ENCODE measurements around the gene GPC5.

The GPC5 gene

DNA sequence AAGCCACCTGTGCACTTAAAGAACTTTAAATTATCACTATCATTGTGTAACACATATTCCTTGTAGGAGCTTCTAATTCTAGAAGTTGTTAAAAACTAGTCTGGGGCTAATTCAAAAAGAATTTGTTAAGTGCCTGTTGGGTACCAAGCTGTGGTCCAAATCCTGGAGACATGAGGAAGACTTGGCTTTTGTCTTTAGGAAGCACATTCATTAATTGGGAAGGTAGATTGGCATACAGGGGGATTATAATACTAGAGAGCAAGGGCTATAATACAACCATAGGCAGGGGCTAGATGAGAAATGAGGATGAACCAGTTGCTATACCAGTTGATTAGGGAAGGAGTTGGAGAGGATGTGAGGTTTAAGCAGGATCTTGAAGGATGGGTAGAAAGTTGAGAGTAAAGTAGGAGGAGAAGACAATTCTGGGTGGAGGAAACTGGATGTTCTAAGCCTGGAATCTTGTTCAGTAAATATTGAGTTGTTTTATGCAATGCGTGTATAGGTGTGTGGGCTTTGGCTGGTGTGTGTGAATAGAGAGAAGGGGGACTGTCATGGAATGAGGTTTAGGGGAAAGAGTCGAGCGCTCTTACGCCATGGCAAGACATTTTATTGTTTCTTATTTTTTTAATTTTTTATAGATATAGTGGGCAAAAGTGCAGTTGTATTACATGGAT is 350.1 kb downstream of the GPC5 start:
- DNase-seq (ENCODE audit: insufficient read length, low spot score): no peak
- no peak for FAIRE-seq
- TF ChIP-seq, protein P1, sequence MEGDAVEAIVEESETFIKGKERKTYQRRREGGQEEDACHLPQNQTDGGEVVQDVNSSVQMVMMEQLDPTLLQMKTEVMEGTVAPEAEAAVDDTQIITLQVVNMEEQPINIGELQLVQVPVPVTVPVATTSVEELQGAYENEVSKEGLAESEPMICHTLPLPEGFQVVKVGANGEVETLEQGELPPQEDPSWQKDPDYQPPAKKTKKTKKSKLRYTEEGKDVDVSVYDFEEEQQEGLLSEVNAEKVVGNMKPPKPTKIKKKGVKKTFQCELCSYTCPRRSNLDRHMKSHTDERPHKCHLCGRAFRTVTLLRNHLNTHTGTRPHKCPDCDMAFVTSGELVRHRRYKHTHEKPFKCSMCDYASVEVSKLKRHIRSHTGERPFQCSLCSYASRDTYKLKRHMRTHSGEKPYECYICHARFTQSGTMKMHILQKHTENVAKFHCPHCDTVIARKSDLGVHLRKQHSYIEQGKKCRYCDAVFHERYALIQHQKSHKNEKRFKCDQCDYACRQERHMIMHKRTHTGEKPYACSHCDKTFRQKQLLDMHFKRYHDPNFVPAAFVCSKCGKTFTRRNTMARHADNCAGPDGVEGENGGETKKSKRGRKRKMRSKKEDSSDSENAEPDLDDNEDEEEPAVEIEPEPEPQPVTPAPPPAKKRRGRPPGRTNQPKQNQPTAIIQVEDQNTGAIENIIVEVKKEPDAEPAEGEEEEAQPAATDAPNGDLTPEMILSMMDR (IDR thresholded peaks at IDR 0.05; ENCODE audit: insufficient read depth, missing control alignments): no peak

DNA sequence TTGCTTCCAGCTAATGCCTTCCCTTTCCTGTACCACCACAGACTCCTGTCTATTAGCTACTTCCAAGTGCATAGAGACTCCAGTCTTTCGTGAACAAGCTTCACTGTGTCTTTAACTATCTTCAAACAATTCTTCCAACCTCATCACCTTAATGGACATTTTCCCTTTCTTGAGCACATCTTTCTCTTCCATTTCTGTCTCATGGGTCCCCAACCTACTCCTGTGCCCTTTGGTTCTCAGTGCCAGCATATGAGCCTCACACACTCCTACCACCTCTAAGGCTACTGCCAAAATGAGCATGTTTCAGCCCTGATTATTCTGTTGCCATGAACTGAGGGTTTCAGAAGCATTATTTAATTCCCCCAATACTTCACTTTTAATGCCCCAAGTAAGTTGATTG is 360.3 kb downstream of the GPC5 start:
- DNase-seq (ENCODE audit: insufficient read length, low spot score): no peak
- TF ChIP-seq, protein P1 (IDR thresholded peaks at IDR 0.05; ENCODE audit: insufficient read depth, missing control alignments): no peak
- FAIRE-seq: no peak

DNA sequence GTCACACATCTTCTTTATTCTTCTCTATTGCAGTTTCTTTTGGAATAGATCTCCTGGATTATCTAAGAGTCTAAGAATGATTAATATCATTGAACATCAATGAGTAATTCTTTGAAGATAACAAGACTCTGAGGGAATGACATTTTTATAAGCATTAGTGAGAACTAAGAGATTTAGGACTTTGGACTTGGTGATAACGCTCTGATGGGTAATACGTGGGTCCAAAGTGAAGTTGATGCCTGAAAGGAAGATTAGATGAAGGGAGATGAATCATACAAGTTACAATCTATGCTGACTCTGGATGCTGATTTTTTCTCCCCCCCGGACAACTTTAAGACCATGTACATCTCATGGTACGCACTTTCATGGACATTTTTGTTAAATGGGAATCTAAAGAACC is 364.5 kb downstream of the GPC5 start:
- TF ChIP-seq, protein P1 (IDR thresholded peaks at IDR 0.05; ENCODE audit: insufficient read depth, missing control alignments): no peak

DNA sequence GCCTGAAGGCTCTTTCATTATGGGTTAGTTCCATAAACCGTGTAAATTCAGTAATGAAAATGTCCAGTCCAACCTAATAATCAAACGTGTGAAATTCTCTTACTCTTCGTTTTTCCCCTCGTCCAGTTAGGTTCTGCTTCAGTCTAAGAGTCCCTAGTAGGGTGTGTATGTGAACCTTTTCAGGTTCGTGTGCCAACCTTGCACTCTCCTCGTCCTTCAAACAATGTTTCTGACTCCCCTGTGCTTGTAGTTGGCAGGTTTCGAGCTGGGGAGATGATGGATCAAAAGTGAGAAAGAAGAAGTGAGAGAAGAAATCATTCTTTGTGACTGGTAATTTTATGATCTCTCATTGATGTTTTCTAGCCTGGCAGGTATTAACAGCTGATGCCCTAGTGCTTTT is 366.1 kb downstream of the GPC5 start:
- FAIRE-seq (no peak), DNase-seq (ENCODE audit: insufficient read length, low spot score) (no peak)
- TF ChIP-seq, protein P1 (IDR thresholded peaks at IDR 0.05; ENCODE audit: insufficient read depth, missing control alignments): no peak

More for the DNA sequence above, 364.5 kb downstream of the GPC5 start:
- no peak for FAIRE-seq
- no peak for DNase-seq (ENCODE audit: insufficient read length, low spot score)

GRCh38 chr13:91767651-91768050 is 369.2 kb downstream of the GPC5 start:
- DNase-seq (ENCODE audit: insufficient read length, low spot score) (no peak), FAIRE-seq (no peak)
- TF ChIP-seq, protein P1 (IDR thresholded peaks at IDR 0.05; ENCODE audit: insufficient read depth, missing control alignments): no peak

- no peak for DNase-seq (ENCODE audit: insufficient read length, low spot score)
- FAIRE-seq: peak; percentile 46
- TF ChIP-seq, protein P1 (IDR thresholded peaks at IDR 0.05; ENCODE audit: insufficient read depth, missing control alignments): no peak
Observed at GRCh38 chr13:91768746-91769145, 370.3 kb downstream of the GPC5 start.

DNA sequence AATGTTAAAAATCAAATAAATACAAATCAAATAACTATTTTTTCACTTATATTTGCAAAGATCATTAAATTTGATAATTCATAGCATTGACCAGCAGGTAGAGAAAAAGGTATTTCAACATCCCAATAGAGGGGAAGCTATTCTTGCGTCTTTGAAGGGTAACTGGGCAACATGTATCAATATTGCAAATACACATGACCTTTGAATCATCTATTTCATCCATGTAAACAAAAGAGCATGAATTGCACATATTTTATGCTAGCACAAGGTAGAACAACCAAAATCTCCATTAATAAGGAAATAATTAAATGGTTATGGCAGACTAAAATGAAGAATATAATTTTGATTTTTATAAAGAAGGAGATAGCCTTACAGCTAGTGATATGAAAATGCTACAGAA is 372.8 kb downstream of the GPC5 start:
- TF ChIP-seq, protein P1 (IDR thresholded peaks at IDR 0.05; ENCODE audit: insufficient read depth, missing control alignments): no peak
- peak; percentile 29 for FAIRE-seq

More for the DNA sequence above, 372.8 kb downstream of the GPC5 start:
- DNase-seq (ENCODE audit: insufficient read length, low spot score): no peak

All from D721Med (cell line).